Erythroblast (primary cell): ENCODE results near the gene ZSCAN16.

Experiments
- GATA1 ChIP-seq: IDR thresholded peaks from 2 replicates; pipeline ENCODE4 v1.6.1; 2011; ENCODE audit warnings: low read depth, mild to moderate bottlenecking, control low read depth, low read length, moderate library complexity
- POLR2A ChIP-seq: IDR thresholded peaks from 2 replicates; pipeline ENCODE4 v1.6.1; 2011; ENCODE audit warnings: mild to moderate bottlenecking, low read length

DNA sequence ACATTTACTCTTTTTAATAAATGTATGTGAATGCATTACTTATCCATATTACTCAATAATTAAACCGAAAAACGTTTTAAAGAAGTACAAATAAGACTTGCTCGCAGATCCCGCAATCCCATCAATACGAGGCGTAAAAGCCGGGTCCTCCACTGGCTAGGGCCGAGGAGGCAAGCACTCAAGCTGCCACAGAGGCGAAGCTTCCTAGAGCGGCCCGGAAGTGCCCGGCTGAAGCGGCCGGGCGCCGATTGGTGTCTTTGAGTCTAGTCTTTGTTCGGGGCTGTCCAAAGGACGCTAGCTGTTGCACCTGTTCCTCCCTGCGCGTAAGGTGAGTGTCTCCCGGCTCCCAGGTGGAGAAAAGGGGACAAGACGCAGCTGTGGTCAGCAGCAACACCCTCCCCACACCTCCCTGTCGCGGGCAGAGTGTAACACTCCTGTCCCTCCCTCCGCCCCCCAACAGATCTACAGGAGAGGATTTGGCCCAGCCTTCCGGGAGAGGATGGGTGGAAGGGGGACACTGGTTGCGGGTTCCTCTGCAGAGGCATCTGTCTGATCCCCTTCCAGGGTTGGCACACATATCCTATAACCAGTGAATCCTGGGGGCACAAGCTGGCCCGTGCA is at the start of gene ZSCAN16:
- peak; percentile 91 for TF ChIP-seq POLR2A
- no peak for TF ChIP-seq GATA1
